Activated B cell treated with CpG ODN at 0.5 μM for 24 hours (primary cell): Measurements from ENCODE around the gene MAP2K7. TPM values are rescaled to one million over a fixed set of nuclear protein-coding genes. Genes with fewer than 3 reads are reported as not detected.
A peak's percentile ranks its signal among the peaks of the same experiment; 100 is the strongest.

Experiments
- ATAC-seq: fragments of 200-7000 bp; cut with Tn5 transposase; one replicate; pipeline ENCODE4 v1.10.0; 2021; ENCODE audit warnings: low read depth, mild to moderate bottlenecking, moderate library complexity
- CTCF ChIA-PET: fragments of 350-600 bp; sonication (Branson Sonifier 250); formaldehyde crosslinking; loops from one replicate; lab custom pipeline; 2021; ENCODE audit warnings: antibody characterized with exemption; lab: Charles Lee
- POLR2A ChIA-PET: fragments of 350-600 bp; sonication (Branson Sonifier 250); formaldehyde crosslinking; loops from one replicate; lab custom pipeline; 2021; ENCODE audit warnings: antibody characterized with exemption; lab: Charles Lee
- DNase-seq: peaks from one replicate; pipeline ENCODE4 v3.0.0; 2022
- H3K27ac Mint-ChIP-seq: one replicate; pipeline ENCODE4 v1.8.0; 2020; ENCODE audit warnings: mixed read lengths
- H3K27me3 Mint-ChIP-seq: one replicate; pipeline ENCODE4 v1.8.0; 2021; ENCODE audit warnings: mixed read lengths
- H3K36me3 Mint-ChIP-seq: one replicate; pipeline ENCODE4 v1.8.0; 2021; ENCODE audit warnings: low read depth, mixed read lengths
- H3K4me1 Mint-ChIP-seq: one replicate; pipeline ENCODE4 v1.8.0; 2021; ENCODE audit warnings: mixed read lengths
- H3K4me3 Mint-ChIP-seq: one replicate; pipeline ENCODE4 v1.8.0; 2020; ENCODE audit warnings: mild to moderate bottlenecking, mixed read lengths
- H3K9me3 Mint-ChIP-seq: one replicate; pipeline ENCODE4 v1.8.0; 2020; ENCODE audit warnings: mixed read lengths
- intact Hi-C: fragments of 100-400 bp; cut with micrococcal nuclease; formaldehyde crosslinking; loops from one replicate; pipeline ENCODE4 v1.15.1; 2024
- total RNA-seq: library from RNA; stranded (reverse); gene quantifications from 2 replicates; pipeline ENCODE4 v1.2.3, GENCODE V29; 2022
- TF ChIP-seq, protein P1 (sequence below): fragments of 200-600 bp; IDR thresholded peaks from one replicate; pipeline ENCODE4 v1.8.0; 2022; ENCODE audit warnings: antibody characterized with exemption, mild to moderate bottlenecking

Gene MAP2K7
- total RNA-seq, 1 donor from 2014 or later: 52.8 TPM

- TF ChIP-seq, protein P1, sequence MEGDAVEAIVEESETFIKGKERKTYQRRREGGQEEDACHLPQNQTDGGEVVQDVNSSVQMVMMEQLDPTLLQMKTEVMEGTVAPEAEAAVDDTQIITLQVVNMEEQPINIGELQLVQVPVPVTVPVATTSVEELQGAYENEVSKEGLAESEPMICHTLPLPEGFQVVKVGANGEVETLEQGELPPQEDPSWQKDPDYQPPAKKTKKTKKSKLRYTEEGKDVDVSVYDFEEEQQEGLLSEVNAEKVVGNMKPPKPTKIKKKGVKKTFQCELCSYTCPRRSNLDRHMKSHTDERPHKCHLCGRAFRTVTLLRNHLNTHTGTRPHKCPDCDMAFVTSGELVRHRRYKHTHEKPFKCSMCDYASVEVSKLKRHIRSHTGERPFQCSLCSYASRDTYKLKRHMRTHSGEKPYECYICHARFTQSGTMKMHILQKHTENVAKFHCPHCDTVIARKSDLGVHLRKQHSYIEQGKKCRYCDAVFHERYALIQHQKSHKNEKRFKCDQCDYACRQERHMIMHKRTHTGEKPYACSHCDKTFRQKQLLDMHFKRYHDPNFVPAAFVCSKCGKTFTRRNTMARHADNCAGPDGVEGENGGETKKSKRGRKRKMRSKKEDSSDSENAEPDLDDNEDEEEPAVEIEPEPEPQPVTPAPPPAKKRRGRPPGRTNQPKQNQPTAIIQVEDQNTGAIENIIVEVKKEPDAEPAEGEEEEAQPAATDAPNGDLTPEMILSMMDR: no peak
- ChIA-PET CTCF (no interaction called here), POLR2A (interaction anchor here (0.6 kb wide), 1 partner anchor 46 kb away, joined by 3 read pairs; the partner anchor contains the start of gene SNAPC2)
- DNase-seq (no peak), ATAC-seq (no peak)
- Mint-ChIP-seq H3K27ac (no peak within 1 kb of the TSS), H3K36me3 (no peaks in the 10 kb centered on the region), H3K4me1 (peaks cover 29% of the 10 kb centered on the region), H3K4me3 (peak within 1 kb of the TSS; percentile 58), H3K9me3 (peaks cover 3% of the 10 kb centered on the region), H3K27me3 (peaks cover 24% of the 10 kb centered on the region)
- intact Hi-C loops: no loop called here
Measured at GRCh38 chr19:7874076-7874896, 29.4 kb upstream of the MAP2K7 start, which contains the start of gene PRR36. Gene PRR36, minus strand, starts transcription at chr19:7874390. Its CDS starts 701 bp downstream, at chr19:7873689.

DNA sequence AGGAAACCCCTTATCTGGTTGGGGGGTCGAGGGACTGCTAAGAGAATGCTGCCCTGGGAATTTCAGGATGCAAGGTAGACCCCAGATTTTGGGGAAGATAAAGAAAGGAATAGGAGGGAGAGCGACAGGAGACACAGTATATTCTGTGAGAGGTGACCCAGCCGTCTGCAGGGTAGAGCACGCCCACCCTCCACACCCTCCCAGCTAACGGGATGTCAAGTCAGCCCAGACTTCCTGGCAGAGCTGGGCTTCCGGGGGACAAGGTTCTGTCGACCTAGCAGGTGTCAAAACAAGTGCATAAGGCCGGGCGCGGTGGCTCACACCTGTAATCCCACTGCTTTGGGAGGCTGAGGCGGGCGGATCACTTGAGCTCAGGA, 28.8 kb upstream of the MAP2K7 start:
- DNase-seq (no peak), ATAC-seq (no peak)
- Mint-ChIP-seq H3K36me3 (no peaks in the 10 kb centered on the region), H3K27ac (no peak overlapping the region), H3K27me3 (peaks cover 24% of the 10 kb centered on the region), H3K9me3 (peaks cover 3% of the 10 kb centered on the region), H3K4me3 (no peak overlapping the region), H3K4me1 (peaks cover 28% of the 10 kb centered on the region)
- intact Hi-C loops: no loop called here
- POLR2A ChIA-PET: interaction anchor here (0.6 to 0.7 kb wide), 3 partner anchors 12 to 219 kb away, joined by 3 to 6 read pairs (median 5); partner anchors contain the start of gene SNAPC2
- CTCF ChIA-PET: no interaction called here
- TF ChIP-seq, protein P1: no peak

DNA sequence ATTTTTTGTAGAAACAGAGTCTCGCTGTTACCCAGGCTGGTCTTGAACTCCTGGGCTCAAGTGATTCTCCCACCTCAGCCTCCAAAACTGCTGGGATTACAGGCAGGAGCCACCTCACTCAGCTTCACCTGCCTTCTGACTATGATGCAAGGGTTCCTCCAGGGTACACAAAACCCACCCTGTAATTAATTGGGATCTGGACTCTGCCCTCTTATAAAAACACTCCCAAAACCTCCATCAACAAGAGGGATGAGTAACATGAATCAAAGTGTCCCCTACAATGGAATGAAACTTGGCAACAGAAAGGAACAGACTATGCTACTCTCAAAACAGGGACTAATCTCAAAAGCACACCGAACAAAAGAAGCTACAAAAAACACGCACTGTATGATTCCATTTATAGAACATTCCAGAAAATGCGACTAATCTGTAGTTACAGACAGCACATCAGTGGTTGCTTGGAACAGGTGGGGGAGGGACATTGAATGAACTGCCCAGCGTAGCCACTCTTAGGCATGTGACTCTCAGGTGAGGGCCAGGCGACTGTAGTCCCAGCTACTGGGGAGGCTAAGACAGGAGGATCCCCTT, 26.3 kb upstream of the MAP2K7 start:
- Mint-ChIP-seq H3K4me3 (no peak overlapping the region), H3K27ac (no peak overlapping the region), H3K36me3 (no peaks in the 10 kb centered on the region), H3K9me3 (no peaks in the 10 kb centered on the region), H3K4me1 (peaks cover 12% of the 10 kb centered on the region), H3K27me3 (peaks cover 13% of the 10 kb centered on the region)
- TF ChIP-seq, protein P1: no peak
- intact Hi-C loops: no loop called here
- POLR2A ChIA-PET: no interaction called here
- CTCF ChIA-PET: no interaction called here
- no peak for DNase-seq
- ATAC-seq: no peak

- Mint-ChIP-seq H3K36me3 (no peaks in the 10 kb centered on the region), H3K4me3 (no peak overlapping the region), H3K4me1 (peaks cover 4% of the 10 kb centered on the region), H3K27ac (no peak overlapping the region), H3K9me3 (no peaks in the 10 kb centered on the region), H3K27me3 (peaks cover 7% of the 10 kb centered on the region)
- CTCF ChIA-PET: interaction anchor here (1.1 kb wide), 1 partner anchor 10 kb away, joined by 3 read pairs; no protein-coding TSS in a partner anchor
- ATAC-seq: no peak
- intact Hi-C loops: no loop called here
- POLR2A ChIA-PET: no interaction called here
- TF ChIP-seq, protein P1: no peak
- no peak for DNase-seq
Measured at GRCh38 chr19:7879111-7879807, 24.4 kb upstream of the MAP2K7 start.
